ENCODE results near the gene CHRNA10.

- no peak for TF ChIP-seq CTCF (IDR thresholded peaks at IDR 0.05; ENCODE audit: insufficient read depth, low read length)
- no peak for TF ChIP-seq GABPA (IDR thresholded peaks at IDR 0.05; ENCODE audit: low read depth)
Observed at GRCh38 chr11:3659595-3660515, 11.3 kb downstream of the CHRNA10 start.
